GM10847 (cell line): ENCODE results near the gene ELAC2.

Experiments
- POLR2A ChIP-seq: IDR thresholded peaks from 2 replicates; pipeline ENCODE4 v1.6.1; 2011; ENCODE audit not compliant: insufficient read length; ENCODE audit errors: extremely low read depth

The ELAC2 gene

GRCh38 chr17:12985431-12986293 is 32.2 kb downstream of the ELAC2 start:
- TF ChIP-seq POLR2A: no peak

GRCh38 chr17:12983991-12984884 is 33.6 kb downstream of the ELAC2 start:
- no peak for TF ChIP-seq POLR2A

GRCh38 chr17:12982224-12982623 is 35.6 kb downstream of the ELAC2 start:
- no peak for TF ChIP-seq POLR2A

GRCh38 chr17:12979826-12980500 is 37.9 kb downstream of the ELAC2 start:
- no peak for TF ChIP-seq POLR2A

- TF ChIP-seq POLR2A: no peak
Observed at GRCh38 chr17:12979246-12979645, 38.6 kb downstream of the ELAC2 start.

GRCh38 chr17:12977008-12977751 is 40.6 kb downstream of the ELAC2 start:
- no peak for TF ChIP-seq POLR2A

- no peak for TF ChIP-seq POLR2A
Observed at GRCh38 chr17:12974005-12974531, 43.8 kb downstream of the ELAC2 start.

- no peak for TF ChIP-seq POLR2A
Observed at GRCh38 chr17:12973496-12974004, 44.3 kb downstream of the ELAC2 start.

GRCh38 chr17:12967962-12968361 is 49.9 kb downstream of the ELAC2 start:
- no peak for TF ChIP-seq POLR2A

- TF ChIP-seq POLR2A: no peak
Observed at GRCh38 chr17:12966413-12966812, 51.4 kb downstream of the ELAC2 start.

GRCh38 chr17:12965988-12966387 is 51.8 kb downstream of the ELAC2 start:
- TF ChIP-seq POLR2A: no peak

GRCh38 chr17:12964840-12965239 is 53.0 kb downstream of the ELAC2 start:
- no peak for TF ChIP-seq POLR2A

GRCh38 chr17:12964162-12964561 is 53.7 kb downstream of the ELAC2 start:
- TF ChIP-seq POLR2A: no peak

GRCh38 chr17:12963505-12963904 is 54.3 kb downstream of the ELAC2 start:
- TF ChIP-seq POLR2A: no peak
